HG03175 (cell line): ENCODE results near the gene NTSR1.

ENCODE experiments used
- ATAC-seq: cut with Tn5 transposase; IDR thresholded peaks from one replicate; pipeline ENCODE4 v1.9.1; 2021; ENCODE audit warnings: mild to moderate bottlenecking, moderate library complexity; ENCODE audit not compliant: unreplicated experiment

Gene NTSR1

DNA sequence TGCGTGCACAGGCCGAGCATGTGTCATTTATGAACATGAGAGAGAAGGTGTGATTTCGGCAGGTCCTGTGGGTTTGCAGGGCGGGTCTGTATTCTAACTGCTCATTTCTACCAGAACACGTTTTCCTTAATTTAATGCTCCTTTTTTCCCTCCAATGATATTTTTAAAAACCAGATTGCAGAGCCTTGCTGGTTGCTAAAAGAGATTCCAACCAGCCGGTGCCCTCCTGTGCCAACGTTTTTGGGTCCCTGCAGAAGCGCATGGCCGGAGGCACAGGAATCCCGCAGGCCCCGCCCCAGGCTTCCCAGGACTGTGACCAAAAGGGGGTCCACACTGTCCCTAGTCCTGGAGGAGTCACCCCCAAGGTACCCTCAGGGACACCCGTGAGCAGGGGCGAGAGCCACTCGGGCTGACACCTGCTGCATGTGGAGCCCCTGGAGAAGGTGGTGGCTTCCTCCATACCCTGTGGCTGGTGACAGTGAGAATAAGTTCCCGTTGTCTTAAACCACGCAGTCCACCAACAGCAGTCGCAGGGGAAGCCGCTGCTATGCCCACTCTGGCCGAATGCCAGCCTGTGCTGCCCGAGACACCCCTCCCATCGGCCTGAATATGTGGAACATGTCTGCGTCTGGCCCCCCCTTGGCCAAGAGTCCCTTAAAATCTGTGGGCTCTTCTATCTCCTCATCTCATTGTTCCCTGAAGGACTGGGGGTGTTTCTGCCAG lies 15.7 kb upstream of the NTSR1 start:
- no peak for ATAC-seq

DNA sequence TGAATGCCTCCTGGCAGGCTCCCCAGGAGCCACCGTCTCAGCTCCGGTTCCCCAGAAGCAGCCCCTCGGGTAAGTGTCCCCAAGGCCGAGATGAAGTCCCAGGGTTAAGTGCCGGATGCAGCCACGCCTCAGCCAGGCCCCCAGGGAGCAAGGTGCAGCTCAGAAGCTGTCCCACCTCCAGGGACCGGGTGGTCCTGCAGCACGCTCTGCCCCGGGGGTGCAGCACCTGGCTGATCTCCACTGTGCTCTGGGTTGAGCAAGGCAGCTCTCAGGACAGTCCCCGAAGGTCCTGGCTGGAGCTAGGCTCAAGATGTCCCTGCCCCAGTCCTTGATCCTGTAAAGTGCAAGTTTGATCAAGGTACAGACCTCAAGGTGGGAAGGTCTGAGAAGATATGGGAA lies 15.1 kb upstream of the NTSR1 start:
- no peak for ATAC-seq

DNA sequence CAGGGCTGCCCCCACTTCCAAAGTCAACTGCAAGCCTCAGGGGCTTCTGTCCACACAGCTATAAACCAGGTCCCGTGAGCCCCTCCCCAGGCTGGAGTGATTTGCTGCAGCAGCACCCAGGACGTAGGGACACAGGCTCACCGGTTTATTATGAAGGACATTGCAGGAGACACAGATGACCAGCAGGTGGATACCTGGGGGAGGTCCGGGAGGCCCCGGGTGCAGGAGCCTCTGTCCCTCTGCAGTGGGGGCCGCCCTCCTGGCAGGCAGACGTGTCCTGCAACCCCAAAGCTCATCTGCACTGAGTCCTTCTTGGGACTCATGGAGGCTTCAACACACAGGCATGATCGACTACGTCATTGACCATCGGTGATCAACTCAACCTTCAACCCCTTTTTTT lies 14.5 kb upstream of the NTSR1 start:
- no peak for ATAC-seq

DNA sequence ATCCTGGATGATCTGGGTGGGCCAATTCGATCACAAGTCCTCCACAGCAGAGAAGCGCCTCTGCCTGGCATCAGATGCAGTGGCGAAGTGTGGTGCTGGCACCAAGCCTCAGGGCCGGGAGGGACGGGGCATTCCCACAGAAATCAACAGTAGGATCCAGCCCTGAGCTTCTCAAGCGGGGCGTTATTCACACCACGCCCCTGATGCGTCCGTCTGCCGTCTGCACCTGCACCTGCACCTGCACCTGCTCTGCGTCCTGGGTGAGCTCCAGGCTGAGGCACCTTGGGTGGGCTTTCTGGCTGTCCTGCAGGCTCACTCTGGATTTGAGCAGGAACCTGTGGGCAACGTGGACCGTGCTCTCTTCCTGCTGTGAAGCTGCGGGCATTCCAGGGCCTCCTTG lies 13.8 kb upstream of the NTSR1 start:
- ATAC-seq = no peak

DNA sequence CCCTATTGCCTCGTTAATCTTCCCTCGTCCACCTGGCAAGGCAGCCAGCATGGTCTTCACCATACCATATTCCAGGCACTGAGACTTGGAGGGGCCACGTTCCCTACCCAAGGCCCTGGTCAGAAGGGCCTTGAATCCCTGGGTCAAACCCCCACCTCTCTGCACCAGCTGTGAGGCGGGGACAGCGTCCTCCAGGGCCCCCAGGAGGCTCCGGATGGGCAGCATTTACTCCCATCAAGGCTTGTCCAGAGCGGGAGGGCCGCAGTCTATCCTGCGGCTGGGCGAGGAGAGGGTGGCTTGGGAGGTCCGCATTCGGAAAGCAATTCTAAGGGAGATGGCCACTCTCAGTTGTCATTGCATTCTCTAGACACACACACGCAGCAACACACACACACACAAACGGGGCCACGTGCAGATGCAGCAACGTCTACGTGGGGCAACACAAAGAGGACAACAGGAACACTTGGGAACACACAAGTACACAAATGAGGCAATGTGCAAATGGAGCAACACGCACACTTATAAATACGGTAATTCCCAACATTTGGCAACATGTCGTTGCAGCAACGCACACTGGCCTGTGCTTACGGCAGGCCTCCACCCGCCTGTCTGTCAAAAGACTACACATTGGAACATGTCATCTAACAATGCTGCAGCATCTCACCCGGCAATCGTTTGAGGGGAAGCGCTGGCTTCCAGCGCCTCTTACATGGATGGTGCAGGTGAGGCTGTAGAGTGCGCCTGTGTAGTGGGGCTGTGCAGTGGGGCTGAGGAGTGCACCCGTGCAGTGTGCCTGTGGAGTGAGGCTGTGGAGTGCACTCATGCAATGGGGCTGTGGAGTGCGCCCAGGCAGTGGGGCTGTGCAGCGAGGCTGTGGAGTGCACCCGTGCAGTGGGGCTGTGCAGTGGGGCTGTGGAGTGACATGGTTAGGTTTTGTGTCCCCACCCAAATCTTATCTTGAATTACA lies 12.9 kb upstream of the NTSR1 start:
- ATAC-seq = no peak

DNA sequence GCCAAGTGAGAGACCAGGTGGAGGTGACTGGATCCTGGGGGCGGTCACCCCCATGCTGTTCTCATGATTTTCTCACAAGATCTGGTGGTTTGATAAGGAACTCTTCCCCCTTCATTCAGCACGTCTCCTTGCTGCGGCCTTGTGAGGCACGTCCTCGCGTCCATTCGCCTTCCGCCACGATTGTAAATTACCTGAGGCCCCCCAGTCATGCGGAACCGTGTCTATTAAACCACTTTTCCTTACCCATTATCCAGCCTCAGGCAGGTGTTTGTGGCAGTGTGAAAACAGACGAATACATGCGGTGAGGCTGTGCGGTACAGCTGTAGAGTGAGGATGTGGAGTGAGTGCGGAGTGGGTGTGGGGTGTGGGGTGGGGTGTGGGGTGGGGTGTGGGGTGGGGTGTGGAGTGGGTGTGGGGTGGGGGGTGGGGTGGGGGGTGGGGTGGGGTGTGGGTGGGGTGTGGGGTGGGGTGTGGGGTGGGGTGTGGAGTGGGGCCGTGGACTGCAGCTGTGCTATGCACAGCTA lies 12.1 kb upstream of the NTSR1 start:
- no peak for ATAC-seq

DNA sequence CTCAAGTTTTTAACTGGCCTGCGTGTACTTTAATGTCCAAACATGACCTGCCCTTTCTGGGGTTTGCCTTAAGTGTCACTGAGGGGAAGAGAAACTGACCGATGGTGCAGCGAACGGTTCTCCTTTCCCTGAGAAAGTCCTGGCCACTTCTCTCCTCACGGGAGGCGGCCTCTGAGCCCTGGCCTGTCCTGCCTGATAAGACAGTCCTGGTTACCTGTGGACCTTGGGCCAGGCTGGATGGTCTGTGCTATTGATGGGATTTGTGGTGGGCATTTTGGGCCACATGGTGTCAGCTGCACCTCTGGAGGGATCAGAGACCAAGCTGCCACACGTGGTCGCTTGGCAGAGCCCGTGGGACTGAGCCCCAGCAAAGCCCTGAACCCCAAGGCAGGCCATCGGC lies 11.6 kb upstream of the NTSR1 start:
- no peak for ATAC-seq

DNA sequence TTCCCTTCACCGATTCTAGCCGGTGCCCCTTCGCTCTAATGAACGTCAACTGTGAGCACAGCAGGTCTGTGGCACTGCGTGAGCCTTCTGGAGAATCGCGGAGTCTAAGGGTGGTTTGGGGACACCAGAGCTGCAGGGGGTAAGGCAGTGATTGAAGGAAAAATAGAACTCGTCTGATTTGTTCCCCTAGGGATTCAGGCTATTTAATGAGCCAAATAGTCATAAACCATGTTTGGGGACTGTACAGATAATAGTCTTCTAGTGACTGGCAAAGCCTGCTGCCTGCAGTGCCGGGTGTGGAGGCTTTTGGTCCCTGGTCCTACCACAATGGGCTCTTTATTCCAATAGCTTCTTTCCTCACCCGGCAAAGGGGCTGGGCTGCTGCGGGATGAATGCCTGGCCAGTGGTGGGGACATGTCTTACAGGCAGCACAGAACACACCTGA lies 11.1 kb upstream of the NTSR1 start:
- no peak for ATAC-seq

DNA sequence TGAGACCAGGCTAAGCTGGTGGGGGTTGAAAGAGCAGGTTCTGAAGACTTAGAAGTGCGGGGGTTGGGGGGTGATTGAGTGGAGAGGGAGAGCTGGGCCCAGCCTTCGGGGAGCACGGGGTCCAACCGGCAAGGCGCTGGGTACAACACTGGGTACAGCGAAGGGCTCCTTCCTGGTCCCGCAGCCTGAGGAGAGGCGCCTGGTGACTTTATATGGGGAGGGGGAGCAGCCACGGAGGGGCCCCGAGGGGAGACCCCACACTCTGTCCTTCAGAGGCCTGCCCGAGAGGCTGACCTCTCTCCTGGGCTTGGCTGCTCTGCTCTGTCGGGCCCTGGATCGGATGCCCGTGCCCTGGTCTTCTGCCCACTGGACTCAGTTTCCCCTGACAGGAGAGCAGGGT lies 10.4 kb upstream of the NTSR1 start:
- ATAC-seq = no peak

DNA sequence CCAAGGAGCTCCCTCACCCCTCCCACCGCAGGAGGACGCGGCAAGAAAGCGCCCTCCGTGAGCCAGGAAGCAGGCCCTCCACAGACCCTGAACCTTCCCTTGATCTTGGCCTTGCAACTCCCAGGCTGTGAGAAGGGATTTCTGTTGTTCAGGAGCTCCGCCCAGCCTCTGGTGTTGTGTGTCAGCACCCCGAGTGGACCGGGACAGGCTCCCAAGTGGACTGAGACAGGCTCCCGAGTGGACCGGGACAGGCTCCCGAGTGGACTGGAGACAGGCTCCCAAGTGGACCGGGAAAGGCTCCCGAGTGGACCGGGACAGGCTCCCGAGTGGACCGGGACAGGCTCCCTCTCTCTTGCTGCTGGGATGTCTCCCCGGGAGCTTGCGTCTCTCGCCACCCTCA lies 9.3 kb upstream of the NTSR1 start:
- no peak for ATAC-seq

DNA sequence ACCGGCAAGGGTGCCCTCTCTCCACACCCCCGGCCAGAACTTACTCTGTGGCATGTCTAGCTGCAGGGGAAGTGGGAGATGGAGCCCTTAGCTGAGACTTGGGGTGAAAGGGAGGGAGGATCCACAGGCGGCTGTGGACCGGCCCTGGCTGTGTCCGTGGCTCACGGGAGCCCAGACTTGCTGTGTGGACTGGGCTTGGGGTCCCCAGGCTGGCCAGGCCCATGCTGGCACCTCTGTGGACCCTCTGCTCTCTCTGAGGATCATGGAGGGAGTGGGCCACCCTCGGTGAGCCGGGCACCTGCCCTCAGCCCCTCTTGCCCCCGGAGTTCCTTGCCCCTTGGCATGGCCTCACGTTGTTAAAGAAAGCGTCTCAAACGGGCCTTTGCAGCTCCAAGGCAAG lies 8.9 kb upstream of the NTSR1 start:
- no peak for ATAC-seq

DNA sequence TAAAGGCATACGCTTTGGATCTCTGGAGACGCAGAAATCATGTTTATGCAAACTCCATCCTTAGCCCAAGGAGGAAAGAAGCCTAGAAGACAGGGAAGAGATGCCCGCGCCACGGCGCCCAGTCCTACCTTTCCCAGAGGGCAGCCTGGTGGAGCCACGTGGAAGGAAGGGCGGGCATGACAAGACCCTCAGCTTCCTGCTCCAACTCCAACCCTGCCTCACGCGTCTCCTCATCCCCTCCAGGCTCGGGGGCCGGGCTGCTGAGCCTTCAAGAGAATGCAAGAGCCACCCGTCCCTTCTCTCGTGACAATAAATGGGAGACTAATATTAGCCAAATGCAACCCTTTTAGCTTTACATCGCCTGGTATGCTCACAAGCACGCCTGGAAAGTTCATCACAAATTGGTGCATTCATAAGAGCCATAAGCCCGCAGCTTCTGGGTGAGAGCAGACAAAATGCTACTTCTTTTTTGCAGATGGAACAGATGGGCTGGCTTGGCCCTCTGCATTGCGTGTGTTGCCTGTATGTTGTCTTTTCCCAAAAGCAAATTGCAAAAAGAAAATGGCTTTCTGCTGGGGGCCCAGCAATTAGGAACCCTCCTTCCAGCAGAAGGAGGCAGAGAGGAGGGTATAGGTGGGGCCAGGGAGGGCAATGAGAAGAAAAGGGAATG lies 8.2 kb upstream of the NTSR1 start:
- no peak for ATAC-seq

DNA sequence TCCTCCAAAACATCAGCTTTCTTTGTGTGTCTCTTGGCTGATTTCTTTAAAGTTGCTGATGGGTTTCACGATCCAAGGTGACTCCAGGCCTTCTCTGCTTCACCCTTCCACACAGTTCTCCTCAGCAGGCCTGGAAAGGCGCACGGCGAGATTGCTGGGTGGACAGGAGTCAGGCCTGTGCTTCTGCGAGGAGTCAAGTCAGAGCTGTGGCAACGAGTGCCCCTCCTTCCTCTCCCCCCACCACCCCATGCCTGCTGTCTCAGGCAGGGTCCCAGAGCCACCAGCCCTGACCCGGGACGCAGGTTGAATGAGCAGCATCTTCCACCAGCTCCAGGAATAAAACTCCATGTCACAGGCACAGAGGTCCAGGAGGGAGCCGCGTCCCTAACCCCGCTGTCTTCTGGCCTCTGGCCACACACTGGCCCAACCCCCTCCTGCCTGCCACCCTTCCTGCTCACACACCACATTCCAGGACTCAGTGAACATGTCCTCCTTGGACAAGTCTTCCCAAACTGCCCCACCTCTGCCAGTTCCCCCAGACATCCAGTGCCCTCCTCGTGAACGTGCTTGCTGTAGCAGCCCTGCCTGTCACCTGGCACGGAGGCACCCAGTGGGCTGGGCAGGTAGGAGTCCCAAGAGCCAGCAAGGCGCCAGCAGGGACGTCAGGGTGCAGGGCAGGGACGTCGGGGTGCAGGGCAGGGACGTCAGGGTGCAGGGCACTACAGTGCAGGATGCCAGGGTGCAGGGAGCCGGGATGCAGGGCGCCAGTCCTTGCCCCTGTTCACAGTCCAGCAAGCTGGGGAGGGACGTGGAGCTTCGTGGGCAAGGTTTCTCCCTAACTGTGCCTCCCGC lies 7.2 kb upstream of the NTSR1 start:
- ATAC-seq = no peak

DNA sequence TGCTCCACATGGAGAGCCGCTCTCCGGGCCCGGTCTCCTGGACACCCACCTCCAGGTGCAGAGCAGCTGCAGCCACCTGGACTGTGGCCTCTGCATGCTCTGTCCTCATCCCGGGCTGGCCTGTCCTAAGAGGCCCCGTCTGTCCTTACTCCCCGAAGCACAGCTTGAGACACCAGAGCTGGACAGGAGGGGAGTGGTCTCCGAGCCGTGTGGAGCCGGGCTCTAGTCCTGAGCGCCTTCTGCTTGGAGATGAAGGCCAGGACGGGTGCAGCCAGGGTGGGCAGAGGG lies 6.7 kb upstream of the NTSR1 start:
- ATAC-seq = no peak

DNA sequence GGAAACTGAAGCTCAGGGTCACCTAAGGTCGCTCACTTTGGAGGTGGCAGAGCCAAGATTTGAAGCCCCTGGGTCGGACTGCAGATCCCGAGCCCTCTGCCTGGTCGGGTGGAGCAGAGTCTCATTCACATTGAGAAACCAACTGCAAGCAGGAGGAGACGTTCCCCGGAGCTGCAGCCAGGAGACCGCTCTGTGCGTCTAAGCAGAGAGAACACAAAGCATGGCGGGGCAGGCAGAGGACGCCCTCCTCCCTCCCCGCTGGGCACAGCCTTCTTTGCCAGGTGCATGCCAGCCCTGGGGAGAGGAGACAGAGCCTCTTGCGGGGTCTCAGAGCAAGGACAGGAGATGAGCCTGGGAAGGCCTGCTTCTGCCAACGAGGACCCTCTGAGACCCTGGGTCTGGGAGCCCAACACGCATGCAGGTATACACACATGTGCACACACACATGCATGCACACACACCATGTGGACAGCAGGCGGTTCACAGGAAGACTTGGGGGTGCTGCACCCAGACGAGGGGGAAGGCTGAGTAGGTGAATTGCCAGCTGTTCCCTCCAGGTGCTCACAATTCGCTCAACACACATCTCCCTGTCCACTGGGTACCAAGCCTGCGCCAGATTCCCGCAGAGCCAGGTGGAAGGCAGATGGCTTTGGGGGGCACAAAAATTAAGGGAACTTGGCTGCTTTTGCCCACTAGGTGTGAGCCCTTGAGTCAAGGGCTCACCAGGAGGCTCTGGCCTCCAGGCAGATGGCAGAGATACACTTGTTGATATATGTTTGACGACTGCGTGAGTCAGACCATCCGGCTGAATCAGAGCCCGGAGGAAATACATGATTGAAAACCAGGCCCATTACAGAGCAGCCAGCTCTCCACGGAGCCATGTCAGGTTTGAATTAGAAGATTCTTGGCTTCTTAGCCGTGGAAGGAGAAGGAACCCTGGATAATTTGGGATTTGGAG lies 5.5 kb upstream of the NTSR1 start:
- ATAC-seq = no peak

DNA sequence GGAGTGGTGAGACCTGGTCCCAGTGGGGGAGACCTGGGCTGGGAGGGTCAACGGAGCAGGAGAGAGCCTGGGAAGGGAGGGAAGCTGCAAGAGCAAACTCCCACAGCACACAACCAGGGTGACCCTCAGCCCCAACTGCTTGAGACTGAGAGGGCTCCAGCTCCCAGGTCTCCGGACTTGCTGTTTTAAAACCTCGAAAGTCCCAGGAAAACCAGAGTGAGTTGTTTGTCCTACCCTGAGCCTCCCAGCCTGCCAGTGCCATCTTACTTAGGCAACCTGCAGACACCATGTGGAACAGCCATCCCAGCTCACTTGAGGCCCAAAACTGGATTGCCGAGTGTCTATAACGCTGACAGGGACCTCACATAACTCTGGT lies 4.8 kb upstream of the NTSR1 start:
- no peak for ATAC-seq

DNA sequence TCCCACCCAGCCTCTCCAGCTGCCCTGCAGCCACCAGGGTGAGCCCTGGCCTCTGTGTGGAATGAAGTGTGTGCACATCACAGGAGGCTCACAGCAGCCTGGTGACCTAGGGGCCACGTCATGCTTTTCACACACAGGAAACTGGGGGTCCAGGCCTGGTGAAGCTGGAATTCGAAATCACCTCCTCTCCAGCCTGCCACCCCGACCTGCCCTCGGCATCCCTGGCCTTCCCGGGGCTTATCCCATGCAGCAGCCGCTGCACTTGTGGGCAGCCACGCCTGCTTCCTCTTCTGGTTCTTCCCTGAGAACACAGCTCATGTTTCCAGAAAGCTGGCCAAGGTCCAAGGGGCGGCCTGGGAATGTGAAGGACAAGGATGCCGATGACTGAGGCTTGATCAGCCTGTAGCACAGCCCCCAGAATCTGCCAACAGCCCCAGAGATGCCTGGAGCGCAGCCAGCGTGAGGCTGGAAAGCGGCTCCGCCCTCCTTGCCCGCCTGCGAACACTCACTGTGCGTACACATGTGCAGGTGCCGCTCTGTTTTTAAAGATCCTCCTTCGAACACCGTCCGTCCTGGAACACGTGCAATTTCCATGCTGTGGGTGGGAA lies 4.2 kb upstream of the NTSR1 start:
- ATAC-seq = no peak

DNA sequence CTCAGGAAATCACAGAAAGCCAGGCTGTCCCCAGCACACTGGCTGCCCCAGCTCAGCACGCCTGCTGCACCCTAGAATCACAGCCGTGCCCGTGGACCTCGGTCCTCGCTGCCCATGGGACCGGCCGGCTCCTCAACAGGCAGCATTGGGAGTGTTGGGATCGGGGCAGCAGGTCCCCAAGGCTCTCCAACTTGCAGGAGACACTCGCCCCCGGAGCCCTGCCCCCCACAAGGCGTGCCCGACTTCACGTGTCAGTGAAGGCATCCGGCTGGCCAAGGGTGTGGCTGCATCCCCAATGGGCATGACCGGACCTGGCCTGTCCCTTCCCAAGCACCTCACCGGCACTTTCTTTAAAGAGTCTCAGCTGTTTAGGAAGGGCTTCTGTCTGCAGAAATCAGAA lies 3.0 kb upstream of the NTSR1 start:
- no peak for ATAC-seq

DNA sequence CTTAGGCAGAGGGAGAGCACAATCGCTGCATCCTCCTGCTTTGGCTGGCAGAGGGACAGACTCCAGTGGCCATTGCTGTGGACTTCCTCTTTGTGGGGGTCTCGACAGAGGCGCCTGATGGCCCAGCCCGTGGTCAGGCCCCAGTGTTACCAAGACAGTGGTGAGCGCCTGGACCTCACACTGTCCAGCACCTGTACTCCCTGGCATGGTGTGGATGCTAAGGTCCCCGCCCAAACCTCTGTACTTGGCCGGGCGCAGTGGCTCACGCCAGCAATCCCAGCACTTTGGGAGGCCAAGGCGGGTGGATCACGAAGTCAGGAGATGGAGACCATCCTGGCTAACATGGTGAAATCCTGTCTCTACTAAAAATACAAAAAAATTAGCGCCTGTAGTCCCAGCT lies 2.3 kb upstream of the NTSR1 start:
- ATAC-seq = no peak
